ENCODE data around the gene STXBP5. TPM values are rescaled to one million over a fixed set of nuclear protein-coding genes. Genes with fewer than 3 reads are reported as not detected.
A peak's percentile ranks its signal among the peaks of the same experiment; 100 is the strongest.

STXBP5 gene
- total and polyA plus RNA-seq, 9 of the 15 experiments (the other 6 are each of a cell fraction or from before 2014, with no cell fraction given) = 23.3 to 172 (median 71.5) TPM

GRCh38 chr6:147161974-147162495, 42.2 kb upstream of the STXBP5 start (continued):
- no peak for TF ChIP-seq ELK1 (CRISPR knock-in tag; IDR thresholded peaks at IDR 0.05)
- no peak for TF ChIP-seq POLR2B (IDR thresholded peaks at IDR 0.05; ENCODE audit: low read depth, partially characterized antibody)
- TF ChIP-seq DLX4 (CRISPR knock-in tag; IDR thresholded peaks at IDR 0.05) = no peak
- TF ChIP-seq RBM34 (IDR thresholded peaks at IDR 0.05; ENCODE audit: borderline replicate concordance, insufficient read depth, low read length) = no peak
- TF ChIP-seq ZFP36 (IDR thresholded peaks at IDR 0.05; ENCODE audit: low read depth, low read length, partially characterized antibody) = no peak
- 0 out of 2 replicates have a peak, but pooled peaks have one; percentile 54 for TF ChIP-seq NFIC (IDR thresholded peaks at IDR 0.05)
- TF ChIP-seq STAG1 (CRISPR knock-in tag; IDR thresholded peaks at IDR 0.05; ENCODE audit: borderline replicate concordance) = no peak
- TF ChIP-seq ZNF586 (CRISPR knock-in tag; conservative IDR thresholded peaks at IDR 0.05) = no peak
- TF ChIP-seq HDAC3 (IDR thresholded peaks at IDR 0.05; ENCODE audit: borderline replicate concordance, partially characterized antibody) = peak; percentile 86
- no peak for TF ChIP-seq SRSF7 (optimal IDR thresholded peaks at IDR 0.05; ENCODE audit: low read depth, low read length)
- TF ChIP-seq HCFC1 (IDR thresholded peaks at IDR 0.05; ENCODE audit: low read depth, low read length) = no peak

Data from K562 (cell line).